OCI-LY1 (cell line): ENCODE results near the gene TYMS.

Experiments
- EZH2 ChIP-seq: fragments of 200-600 bp; sonication (generic), shearing (Covaris generic); IDR thresholded peaks from 2 replicates; pipeline ENCODE4 v1.8.0; 2017; ENCODE audit warnings: borderline replicate concordance, mixed run types, mild to moderate bottlenecking, antibody characterized with exemption, low read length, moderate library complexity, mixed read lengths
- TF ChIP-seq, protein P1 (sequence below): fragments of 200-600 bp; sonication (generic), shearing (Covaris generic); IDR thresholded peaks from 2 replicates; pipeline ENCODE4 v1.5.1; 2017; ENCODE audit warnings: mild to moderate bottlenecking, antibody characterized with exemption, low read length, moderate library complexity, mixed read lengths

DNA sequence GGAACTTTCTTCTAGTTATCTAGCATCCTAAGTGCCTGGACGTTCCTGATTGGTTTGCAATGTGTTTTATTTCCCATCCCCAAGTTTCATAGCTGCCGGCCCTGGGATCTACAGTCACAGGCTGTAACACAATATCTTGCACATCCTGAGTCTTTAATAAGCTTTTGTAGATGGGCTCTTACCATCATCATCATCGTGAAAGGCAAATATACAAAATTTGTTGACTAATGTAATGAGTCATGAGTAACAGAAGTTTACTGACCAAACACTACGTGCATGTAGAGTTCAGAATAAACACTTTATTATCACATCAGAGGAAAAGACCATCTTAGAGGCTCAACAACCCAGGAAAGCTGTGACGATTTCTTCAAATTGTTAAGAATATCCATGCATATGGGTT is 8.1 kb upstream of the TYMS start:
- TF ChIP-seq, protein P1, sequence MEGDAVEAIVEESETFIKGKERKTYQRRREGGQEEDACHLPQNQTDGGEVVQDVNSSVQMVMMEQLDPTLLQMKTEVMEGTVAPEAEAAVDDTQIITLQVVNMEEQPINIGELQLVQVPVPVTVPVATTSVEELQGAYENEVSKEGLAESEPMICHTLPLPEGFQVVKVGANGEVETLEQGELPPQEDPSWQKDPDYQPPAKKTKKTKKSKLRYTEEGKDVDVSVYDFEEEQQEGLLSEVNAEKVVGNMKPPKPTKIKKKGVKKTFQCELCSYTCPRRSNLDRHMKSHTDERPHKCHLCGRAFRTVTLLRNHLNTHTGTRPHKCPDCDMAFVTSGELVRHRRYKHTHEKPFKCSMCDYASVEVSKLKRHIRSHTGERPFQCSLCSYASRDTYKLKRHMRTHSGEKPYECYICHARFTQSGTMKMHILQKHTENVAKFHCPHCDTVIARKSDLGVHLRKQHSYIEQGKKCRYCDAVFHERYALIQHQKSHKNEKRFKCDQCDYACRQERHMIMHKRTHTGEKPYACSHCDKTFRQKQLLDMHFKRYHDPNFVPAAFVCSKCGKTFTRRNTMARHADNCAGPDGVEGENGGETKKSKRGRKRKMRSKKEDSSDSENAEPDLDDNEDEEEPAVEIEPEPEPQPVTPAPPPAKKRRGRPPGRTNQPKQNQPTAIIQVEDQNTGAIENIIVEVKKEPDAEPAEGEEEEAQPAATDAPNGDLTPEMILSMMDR, result no peak
- no peak for TF ChIP-seq EZH2
